H1 (cell line): ENCODE results near the gene CFAP61. TPM values are rescaled to one million over a fixed set of nuclear protein-coding genes. Genes with fewer than 3 reads are reported as not detected.

Source experiments
- CTCF ChIA-PET: fragments of 300-600 bp; sonication (Branson Sonifier 250); formaldehyde crosslinking; loops from one replicate; lab custom pipeline; 2021; ENCODE audit not compliant: partially characterized antibody; lab: Charles Lee
- POLR2A ChIA-PET: fragments of 300-600 bp; sonication (Branson Sonifier 250); formaldehyde crosslinking; loops from one replicate; lab custom pipeline; 2021; ENCODE audit warnings: inconsistent platforms; ENCODE audit not compliant: partially characterized antibody; lab: Charles Lee
- DNase-seq, 2 experiments: peaks; one replicate each; pipeline versions ENCODE4 v3.0.0 to v3.0.0-alpha.2; 2010 to 2022; ENCODE audit warnings: low spot score in 2 of 2, low read depth in 1 of 2, mixed read lengths in 1 of 2
- FAIRE-seq: peaks from 2 replicates; lab custom pipeline; 2011; peaks lifted over from hg19 to GRCh38; lab: Jason Lieb, UNC
- H2AFZ ChIP-seq: 2 replicates; pipeline ENCODE4 v1.8.1; 2012; ENCODE audit warnings: low read length, inconsistent platforms
- H2AK5ac ChIP-seq: 2 replicates; pipeline ENCODE4 v1.6.1; 2013; ENCODE audit warnings: low read depth, low read length
- H2BK120ac ChIP-seq: replicated peaks from 2 replicates; pipeline ENCODE3; 2013; ENCODE audit warnings: low read depth, low read length, inconsistent platforms
- H2BK12ac ChIP-seq: 2 replicates; pipeline ENCODE4 v1.6.1; 2013; ENCODE audit warnings: low read depth, low read length
- H2BK15ac ChIP-seq: 2 replicates; pipeline ENCODE4 v1.6.1; 2013; ENCODE audit warnings: low read length
- H2BK20ac ChIP-seq: 2 replicates; pipeline ENCODE4 v1.6.1; 2013; ENCODE audit warnings: low read length
- H2BK5ac ChIP-seq: 2 replicates; pipeline ENCODE4 v1.6.1; 2013; ENCODE audit warnings: low read depth, low read length
- H3K14ac ChIP-seq: 2 replicates; pipeline ENCODE4 v1.6.1; 2013; ENCODE audit warnings: inconsistent platforms; ENCODE audit not compliant: insufficient read length
- H3K18ac ChIP-seq: 2 replicates; pipeline ENCODE4 v1.6.1; 2013; ENCODE audit warnings: low read length; ENCODE audit errors: extremely low read depth
- H3K23ac ChIP-seq: 2 replicates; pipeline ENCODE4 v1.6.1; 2013; ENCODE audit warnings: inconsistent platforms; ENCODE audit not compliant: insufficient read length
- H3K23me2 ChIP-seq: 2 replicates; pipeline ENCODE4 v1.6.1; 2013; ENCODE audit warnings: low read depth, low read length
- H3K27ac ChIP-seq: 2 replicates; pipeline ENCODE4 v1.6.1; 2011; ENCODE audit warnings: low read depth, low read length, inconsistent platforms
- H3K27me3 ChIP-seq, 4 experiments: replicated peaks in 1 of 4; 1 replicate in 1 of 4; 2 replicates in 3 of 4; pipeline versions ENCODE4 v1.6.1 to v1.8.1; 2011 to 2013; ENCODE audit warnings: low read length in 3 of 4, mild to moderate bottlenecking in 3 of 4, inconsistent platforms in 2 of 4, mixed read lengths in 2 of 4, moderate library complexity in 1 of 4; ENCODE audit not compliant: control insufficient read depth in 3 of 4, insufficient read depth in 3 of 4; ENCODE audit errors: extremely low read depth in 1 of 4
- H3K36me3 ChIP-seq, 4 experiments: 2 replicates each; pipeline versions ENCODE4 v1.6.1 to v1.8.1; 2011 to 2013; ENCODE audit warnings: mild to moderate bottlenecking in 4 of 4, low read length in 3 of 4, moderate library complexity in 2 of 4, control low read depth in 1 of 4, inconsistent platforms in 1 of 4; ENCODE audit not compliant: insufficient read depth in 4 of 4, control insufficient read depth in 2 of 4
- H3K4ac ChIP-seq: replicated peaks from 2 replicates; pipeline ENCODE3; 2013; ENCODE audit warnings: low read length, low read depth, mixed read lengths, inconsistent platforms; ENCODE audit not compliant: insufficient read length
- H3K4me1 ChIP-seq, 4 experiments: replicated peaks in 1 of 4; 1 replicate in 1 of 4; 2 replicates in 3 of 4; pipeline versions ENCODE4 v1.6.1 to v1.8.1; 2011 to 2013; ENCODE audit warnings: low read length in 3 of 4, inconsistent platforms in 2 of 4, mixed read lengths in 1 of 4; ENCODE audit not compliant: insufficient read depth in 4 of 4, control insufficient read depth in 3 of 4
- H3K4me2 ChIP-seq, 2 experiments: 2 replicates each; pipeline versions ENCODE4 v1.6.1 to v1.8.1; 2011 to 2013; ENCODE audit warnings: low read depth in 2 of 2, low read length in 2 of 2, control low read depth in 1 of 2, inconsistent platforms in 1 of 2, mild to moderate bottlenecking in 1 of 2; ENCODE audit not compliant: insufficient read depth in 1 of 2
- H3K4me3 ChIP-seq, 4 experiments: fragments of 200-600, 300-600 bp in 1 of 4; sonication (generic), shearing (Covaris generic), sonication (Bioruptor Twin) in 1 of 4; 2 replicates each; pipeline versions ENCODE4 v1.5.1 to v1.8.1; 2011 to 2016; ENCODE audit warnings: low read length in 4 of 4, low read depth in 3 of 4, control low read depth in 2 of 4, inconsistent platforms in 2 of 4, mild to moderate bottlenecking in 2 of 4, mixed read lengths in 1 of 4, moderate library complexity in 1 of 4; ENCODE audit not compliant: insufficient read depth in 2 of 4; ENCODE audit errors: extremely low read depth in 1 of 4
- H3K56ac ChIP-seq: replicated peaks from 2 replicates; pipeline ENCODE3; 2013; ENCODE audit warnings: low read depth, mild to moderate bottlenecking, mixed read lengths, low read length, inconsistent platforms; ENCODE audit not compliant: insufficient read length
- H3K79me1 ChIP-seq: 2 replicates; pipeline ENCODE4 v1.6.1; 2013; ENCODE audit warnings: low read depth, low read length, control low read depth
- H3K79me2 ChIP-seq, 2 experiments: 2 replicates each; pipeline versions ENCODE4 v1.6.1 to v1.8.1; 2012 to 2013; ENCODE audit warnings: low read length in 2 of 2, mild to moderate bottlenecking in 2 of 2, inconsistent platforms in 1 of 2; ENCODE audit not compliant: insufficient read depth in 2 of 2, control insufficient read depth in 1 of 2
- H3K9ac ChIP-seq, 4 experiments: replicated peaks in 1 of 4; 1 replicate in 1 of 4; 2 replicates in 3 of 4; pipeline versions ENCODE4 v1.6.1 to v1.8.1; 2011 to 2013; ENCODE audit warnings: low read depth in 3 of 4, low read length in 3 of 4, control low read depth in 2 of 4, mild to moderate bottlenecking in 2 of 4, moderate library complexity in 2 of 4, inconsistent platforms in 1 of 4; ENCODE audit errors: extremely low read depth in 1 of 4
- H3K9me3 ChIP-seq, 2 experiments: 2 replicates each; pipeline versions ENCODE4 v1.6.1 to v1.8.1; 2012 to 2013; ENCODE audit warnings: mild to moderate bottlenecking in 2 of 2, moderate library complexity in 2 of 2, control low read depth in 1 of 2, inconsistent platforms in 1 of 2, low read depth in 1 of 2, low read length in 1 of 2, mixed read lengths in 1 of 2; ENCODE audit not compliant: insufficient read depth in 2 of 2
- H4K20me1 ChIP-seq, 2 experiments: replicated peaks in 1 of 2; 2 replicates each; pipeline versions ENCODE3 to v1.8.1; 2011 to 2013; ENCODE audit warnings: inconsistent platforms in 2 of 2, low read length in 2 of 2, mild to moderate bottlenecking in 1 of 2; ENCODE audit not compliant: insufficient read depth in 2 of 2, control insufficient read depth in 1 of 2
- H4K5ac ChIP-seq: 2 replicates; pipeline ENCODE4 v1.6.1; 2013; ENCODE audit warnings: low read length, low read depth, mixed read lengths, inconsistent platforms; ENCODE audit not compliant: insufficient read length
- H4K8ac ChIP-seq: 2 replicates; pipeline ENCODE4 v1.8.0; 2013; ENCODE audit warnings: mild to moderate bottlenecking, moderate library complexity, low read length, inconsistent platforms; ENCODE audit not compliant: insufficient read depth; ENCODE audit errors: extremely low read depth
- H4K91ac ChIP-seq: replicated peaks from 2 replicates; pipeline ENCODE3; 2013; ENCODE audit warnings: low read length, mixed read lengths, inconsistent platforms; ENCODE audit not compliant: insufficient read length
- BACH1 ChIP-seq: IDR thresholded peaks from 2 replicates; pipeline ENCODE4 v1.6.1; 2012; ENCODE audit warnings: low read length, improper control_type of control experiment
- BCL11A ChIP-seq, 2 experiments: IDR thresholded peaks; one replicate each; pipeline ENCODE4 v1.6.1; 2011; ENCODE audit warnings: low read depth in 2 of 2, low read length in 2 of 2, mild to moderate bottlenecking in 2 of 2
- CREB1 ChIP-seq: IDR thresholded peaks from 2 replicates; pipeline ENCODE4 v1.6.1; 2012; ENCODE audit warnings: inconsistent platforms
- CTBP2 ChIP-seq: IDR thresholded peaks from 2 replicates; pipeline ENCODE4 v1.7.0; 2011; ENCODE audit warnings: borderline replicate concordance, mild to moderate bottlenecking, moderate library complexity, mixed read lengths, low read length; ENCODE audit not compliant: insufficient read depth, insufficient read length
- KDM1A ChIP-seq: fragments of 200-600, 300-600 bp; sonication (generic); IDR thresholded peaks from 2 replicates; pipeline ENCODE4 v1.7.1; 2016; ENCODE audit warnings: mild to moderate bottlenecking, low read length, borderline replicate concordance
- KDM4A ChIP-seq: IDR thresholded peaks from one replicate; pipeline ENCODE4 v1.7.1; 2012; ENCODE audit warnings: low read depth, mild to moderate bottlenecking, moderate library complexity, low read length, inconsistent platforms; ENCODE audit not compliant: severe bottlenecking
- POLR2AphosphoS5 ChIP-seq: IDR thresholded peaks from 2 replicates; pipeline ENCODE4 v1.6.1; 2011; ENCODE audit warnings: low read depth, low read length
- POU5F1 ChIP-seq: IDR thresholded peaks from 2 replicates; pipeline ENCODE4 v1.6.1; 2011; ENCODE audit warnings: low read depth, mild to moderate bottlenecking, low read length, moderate library complexity
- SAP30 ChIP-seq: fragments of 300-600 bp; sonication (generic); IDR thresholded peaks from 2 replicates; pipeline ENCODE4 v1.7.1; 2012; ENCODE audit warnings: low read length, moderate library complexity, mild to moderate bottlenecking, inconsistent platforms; ENCODE audit not compliant: insufficient read depth, insufficient replicate concordance
- SIRT6 ChIP-seq: IDR thresholded peaks from one replicate; pipeline ENCODE4 v1.7.1; 2012; ENCODE audit warnings: low read length, inconsistent platforms
- SP2 ChIP-seq: IDR thresholded peaks from 2 replicates; pipeline ENCODE4 v1.6.1; 2012; ENCODE audit warnings: mild to moderate bottlenecking, low read length, inconsistent platforms
- SP4 ChIP-seq: IDR thresholded peaks from 2 replicates; pipeline ENCODE4 v1.6.1; 2012; ENCODE audit warnings: low read length, inconsistent platforms
- TCF12 ChIP-seq: IDR thresholded peaks from 2 replicates; pipeline ENCODE4 v1.6.1; 2011; ENCODE audit warnings: low read depth, mild to moderate bottlenecking, low read length
- TEAD4 ChIP-seq: IDR thresholded peaks from 2 replicates; pipeline ENCODE4 v1.6.1; 2012; ENCODE audit warnings: low read depth, low read length, inconsistent platforms, mixed read lengths
- WGBS, 2 experiments: shearing (Covaris generic) in 1 of 2; methylation state at CpG; one replicate each; pipeline versions ENCODE4 v1.1.6 to v1.1.7; 2013 to 2015; ENCODE audit warnings: low lambda C conversion rate in 2 of 2, mixed read lengths in 2 of 2, inconsistent platforms in 1 of 2, low coverage in 1 of 2, missing lambda C conversion rate in 1 of 2; ENCODE audit not compliant: insufficient replicate concordance in 2 of 2, insufficient coverage in 1 of 2, insufficient read length in 1 of 2; ENCODE audit errors: extremely low coverage in 1 of 2, missing lambda C conversion rate in 1 of 2; 5-methylcytosine and 5-hydroxymethylcytosine counted together
- polyA plus RNA-seq, 7 experiments: library from polyadenylated mRNA; depleted of rRNA in 3 of 7; stranded (reverse) in 5 of 7; unstranded in 2 of 7; fragments of >200 nt in 5 of 7; fragments of 200-250 nt in 2 of 7; gene quantifications; 1 replicate in 5 of 7; 2 replicates in 1 of 7; 4 replicates in 1 of 7; pipeline versions ENCODE4 v1.2.1 to v1.2.3, GENCODE V29; 2011 to 2013; ENCODE audit warnings: missing spikeins in 2 of 7, mixed read lengths in 2 of 7
- total RNA-seq: library from RNA; stranded (reverse); fragmentation: NEBNext Ultra II Directional; extraction: Animal tissue kit (Norgen Biotek cat#: 25700); gene quantifications from 2 replicates; pipeline ENCODE4 v1.2.1, GENCODE V29; 2021
- TF ChIP-seq, protein P1 (sequence below): IDR thresholded peaks from 2 replicates; pipeline ENCODE4 v1.6.1; 2011; ENCODE audit warnings: low read depth, mild to moderate bottlenecking, low read length; ENCODE audit not compliant: insufficient read depth

Gene CFAP61
- total and polyA plus RNA-seq, 2 of the 8 experiments (the other 6 are each of a cell fraction or from before 2014, with no cell fraction given) = 0.29 to 0.61 TPM

DNA sequence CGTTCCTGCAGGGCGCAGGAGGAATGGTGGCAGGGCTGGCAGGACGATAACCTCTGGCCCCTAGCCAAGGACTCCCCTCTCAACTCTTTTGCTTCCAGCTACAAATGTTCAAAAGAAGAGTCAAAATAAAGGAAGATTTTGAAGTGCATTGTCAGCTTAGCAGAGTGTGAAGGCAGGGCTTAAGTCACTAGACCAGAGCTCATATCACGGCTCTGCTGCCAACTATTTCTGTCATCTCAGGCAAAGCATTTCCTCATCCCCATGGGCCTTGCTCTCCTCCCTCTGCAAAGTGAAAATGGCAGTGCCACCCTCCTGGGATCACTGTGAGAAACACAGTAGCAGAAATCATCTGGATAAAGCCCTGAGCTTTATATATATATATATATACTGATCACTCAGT lies 36.7 kb downstream of the CFAP61 start:
- Histone ChIP-seq H2AFZ (no peak overlapping the region), H2BK12ac (no peak overlapping the region), H3K4me3 (no peak overlapping the region), H2AK5ac (no peak overlapping the region), H3K18ac (no peak overlapping the region), H4K20me1 (no peaks in the 10 kb centered on the region), H4K91ac (no peak overlapping the region), H2BK15ac (no peak overlapping the region), H3K27me3 (no peaks in the 10 kb centered on the region), H3K56ac (no peak overlapping the region), H3K4me1 (no peaks in the 10 kb centered on the region), H3K27ac (no peak overlapping the region), H3K4me2 (no peak overlapping the region), H3K14ac (no peak overlapping the region), H3K23ac (no peak overlapping the region), H3K23me2 (no peaks in the 10 kb centered on the region), H2BK20ac (no peak overlapping the region), H3K79me1 (no peaks in the 10 kb centered on the region), H2BK120ac (no peak overlapping the region), H3K79me2 (no peaks in the 10 kb centered on the region), H3K36me3 (no peaks in the 10 kb centered on the region), H3K9ac (no peak overlapping the region), H3K4ac (no peak overlapping the region), H3K9me3 (no peaks in the 10 kb centered on the region), H2BK5ac (no peak overlapping the region), H4K5ac (no peak overlapping the region), H4K8ac (no peak overlapping the region; the same call in 1 of the 2 replicates)
- WGBS, 2 experiments = 100% methylated on average over 4 of the region's 4 CpGs; no CpG with 5 or more reads in 1 of the 2 experiments
- FAIRE-seq (no peak), DNase-seq (no peak)
- TF ChIP-seq POLR2AphosphoS5 (no peak), CREB1 (no peak), BACH1 (no peak), TEAD4 (no peak), SIRT6 (no peak), SP4 (no peak), SP2 (no peak), SAP30 (no peak), POU5F1 (no peak), KDM1A (no peak), CTBP2 (no peak), KDM4A (no peak), BCL11A (IDR thresholded peaks at IDR 0.05; ENCODE audit: low read depth in 2 of 2, low read length in 2 of 2) (no peak), TCF12 (no peak)
- TF ChIP-seq, protein P1, sequence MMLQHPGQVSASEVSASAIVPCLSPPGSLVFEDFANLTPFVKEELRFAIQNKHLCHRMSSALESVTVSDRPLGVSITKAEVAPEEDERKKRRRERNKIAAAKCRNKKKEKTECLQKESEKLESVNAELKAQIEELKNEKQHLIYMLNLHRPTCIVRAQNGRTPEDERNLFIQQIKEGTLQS = no peak
- ChIA-PET POLR2A (interaction anchor here (0.7 to 0.8 kb wide), 2 partner anchors 18 to 429 kb away, joined by 3 read pairs; no protein-coding TSS in a partner anchor), CTCF (interaction anchor here (0.6 to 2.4 kb wide), 5 partner anchors 9 to 442 kb away, joined by 3 to 10 read pairs (median 3); partner anchors contain the start of genes CFAP61 and CRNKL1)
